ENCODE measurements around the gene PRLR. TPM values are rescaled to one million over a fixed set of nuclear protein-coding genes. Genes with fewer than 3 reads are reported as not detected.

PRLR gene
- polyA plus RNA-seq, 1 donor from 2014 or later, result 0.50 TPM

DNA sequence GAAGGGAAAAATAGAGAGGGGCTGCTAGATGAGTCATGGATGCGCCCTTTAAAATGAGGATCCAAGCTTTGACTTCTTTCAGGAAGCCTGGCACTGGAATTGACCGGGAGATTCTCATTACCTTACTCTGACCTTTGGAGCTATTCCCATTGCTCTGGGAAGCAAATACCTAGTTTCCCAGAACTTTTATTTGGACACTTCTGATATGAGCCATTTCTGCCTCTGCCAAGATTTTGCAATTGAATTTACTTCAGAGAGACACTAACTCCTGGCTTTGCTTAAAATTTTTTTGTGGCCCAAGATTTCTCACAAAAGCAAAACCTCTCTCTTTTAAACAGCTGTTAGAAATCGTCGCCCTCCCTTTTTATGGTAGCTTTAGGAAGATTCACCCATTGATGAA lies 166.9 kb downstream of the PRLR start:
- Histone ChIP-seq H3K27ac (ENCODE audit: low read length) (no peak overlapping the region), H3F3A (ENCODE audit: insufficient read depth, low read length, poor library complexity, severe bottlenecking) (no peaks in the 10 kb centered on the region), H4K20me1 (ENCODE audit: insufficient read depth) (no peaks in the 10 kb centered on the region), H3K36me3 (ENCODE audit: insufficient read depth, low read length) (no peaks in the 10 kb centered on the region), H3K4me2 (ENCODE audit: low read length) (no peak overlapping the region), H3K9me3 (ENCODE audit: low read length) (no peaks in the 10 kb centered on the region), H2AFZ (ENCODE audit: low read depth, low read length) (no peak overlapping the region), H3K79me2 (replicated peaks; ENCODE audit: insufficient read depth, low read length) (no peaks in the 10 kb centered on the region), H3K27me3 (ENCODE audit: insufficient read depth, low read depth, low read length) (no peaks in the 10 kb centered on the region), H3K9me2 (ENCODE audit: insufficient read depth, low read length) (no peaks in the 10 kb centered on the region), H3K9ac (ENCODE audit: low read length) (no peak overlapping the region), H3K4me3 (ENCODE audit: low read length) (no peak overlapping the region)
- TF ChIP-seq MXI1 (conservative IDR thresholded peaks at IDR 0.05; ENCODE audit: poor library complexity, severe bottlenecking), result no peak
- TF ChIP-seq RAD21 (conservative IDR thresholded peaks at IDR 0.05), result no peak
- no peak for TF ChIP-seq EP300 (conservative IDR thresholded peaks at IDR 0.05; ENCODE audit: poor library complexity, severe bottlenecking)
- TF ChIP-seq POLR2AphosphoS5 (IDR thresholded peaks at IDR 0.05), result no peak
- no peak for TF ChIP-seq CTCF (IDR thresholded peaks at IDR 0.05; ENCODE audit: poor library complexity, severe bottlenecking)

GRCh38 chr5:35061211-35061770 lies 169.0 kb downstream of the PRLR start:
- Histone ChIP-seq H3K9me2 (ENCODE audit: insufficient read depth, low read length) (no peaks in the 10 kb centered on the region), H3K4me3 (ENCODE audit: low read length) (no peak overlapping the region), H3F3A (ENCODE audit: insufficient read depth, low read length, poor library complexity, severe bottlenecking) (no peaks in the 10 kb centered on the region), H3K9ac (ENCODE audit: low read length) (no peak overlapping the region), H3K79me2 (replicated peaks; ENCODE audit: insufficient read depth, low read length) (no peaks in the 10 kb centered on the region), H3K27me3 (ENCODE audit: insufficient read depth, low read depth, low read length) (no peaks in the 10 kb centered on the region), H3K4me2 (ENCODE audit: low read length) (no peak overlapping the region), H3K36me3 (ENCODE audit: insufficient read depth, low read length) (no peaks in the 10 kb centered on the region), H3K9me3 (ENCODE audit: low read length) (no peaks in the 10 kb centered on the region), H2AFZ (ENCODE audit: low read depth, low read length) (no peak overlapping the region), H3K27ac (ENCODE audit: low read length) (no peak overlapping the region), H4K20me1 (ENCODE audit: insufficient read depth) (no peaks in the 10 kb centered on the region)
- TF ChIP-seq REST (IDR thresholded peaks at IDR 0.05; ENCODE audit: borderline replicate concordance) (no peak), RAD21 (conservative IDR thresholded peaks at IDR 0.05) (no peak), CTCF (IDR thresholded peaks at IDR 0.05; ENCODE audit: poor library complexity, severe bottlenecking) (no peak), TAF1 (IDR thresholded peaks at IDR 0.05; ENCODE audit: low read depth) (no peak), POLR2AphosphoS5 (IDR thresholded peaks at IDR 0.05) (no peak), SMC3 (conservative IDR thresholded peaks at IDR 0.05; ENCODE audit: poor library complexity) (no peak), EP300 (conservative IDR thresholded peaks at IDR 0.05; ENCODE audit: poor library complexity, severe bottlenecking) (no peak), EZH2 (IDR thresholded peaks at IDR 0.05; ENCODE audit: borderline replicate concordance, insufficient read depth, low read length, poor library complexity, severe bottlenecking) (no peak), MXI1 (conservative IDR thresholded peaks at IDR 0.05; ENCODE audit: poor library complexity, severe bottlenecking) (no peak)

Measured in neural cell (in vitro differentiated cells).